ENCODE data around the gene ZFHX3. TPM values are rescaled to one million over a fixed set of nuclear protein-coding genes. Genes with fewer than 3 reads are reported as not detected.

Gene ZFHX3
- total and polyA plus RNA-seq, 4 donors = 1.5 to 5.9 (median 3.0) TPM

DNA sequence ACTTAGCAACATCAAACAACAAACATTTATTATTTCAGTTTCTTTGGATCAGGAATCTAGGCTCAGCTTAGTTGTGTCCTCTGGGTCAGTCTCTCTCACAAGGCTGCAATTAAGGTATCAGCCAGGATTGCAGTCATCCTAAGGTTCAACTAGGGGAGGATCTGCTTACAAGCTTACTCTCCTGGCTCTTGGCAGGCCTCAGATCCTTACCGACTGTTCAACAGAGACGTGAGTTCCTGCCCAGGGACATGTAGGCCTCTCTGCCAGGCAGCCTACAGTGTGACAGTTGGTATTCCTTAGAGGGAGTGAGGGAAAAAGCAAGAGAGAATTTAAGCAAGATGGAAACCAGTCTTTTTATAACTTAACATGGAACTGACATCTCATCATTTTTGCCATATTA is 294.0 kb downstream of the ZFHX3 start:
- 93% methylated on average over 2 of the region's 2 CpGs for WGBS
- peaks cover 0 to 7% (median 1%) of the 10 kb centered on the region in 4 donors for H3K9me3 ChIP-seq (ENCODE audit: control insufficient read depth in 4 of 4, low read length in 3 of 4)
- H3K4me1 ChIP-seq (ENCODE audit: control insufficient read depth in 4 of 4, insufficient read depth in 4 of 4, low read length in 3 of 4) = no peaks in the 10 kb centered on the region
- DNase-seq (ENCODE audit: low spot score) = no peak
- H3K27me3 ChIP-seq (ENCODE audit: control insufficient read depth in 4 of 4, insufficient read depth in 4 of 4, low read length in 3 of 4) = no peaks in the 10 kb centered on the region
- no peak overlapping the region for H3K27ac ChIP-seq (ENCODE audit: low read depth in 1 of 2, low read length in 2 of 2)
- TF ChIP-seq FOXA1 (IDR thresholded peaks at IDR 0.05) = no peak
- no peak for TF ChIP-seq EGR1 (IDR thresholded peaks at IDR 0.05; ENCODE audit: low read depth in 2 of 2)
- TF ChIP-seq RAD21 (IDR thresholded peaks at IDR 0.05) = no peak
- TF ChIP-seq YY1 (IDR thresholded peaks at IDR 0.05) = no peak
- no peak for TF ChIP-seq TAF1 (conservative IDR thresholded peaks at IDR 0.05)
- TF ChIP-seq HNF4G (IDR thresholded peaks at IDR 0.05) = no peak
- TF ChIP-seq HNF4A (conservative IDR thresholded peaks at IDR 0.05) = no peak
- TF ChIP-seq RXRA (IDR thresholded peaks at IDR 0.05) = no peak
- H3K4me3 ChIP-seq (ENCODE audit: low read depth in 1 of 3, low read length in 3 of 3) = no peak overlapping the region
- H3K36me3 ChIP-seq (ENCODE audit: control insufficient read depth in 4 of 4, insufficient read depth in 3 of 4, low read depth in 1 of 4, low read length in 3 of 4) = no peaks in the 10 kb centered on the region
- no peak overlapping the region for H3K9ac ChIP-seq (ENCODE audit: low read depth in 1 of 2, low read length in 2 of 2)

DNA sequence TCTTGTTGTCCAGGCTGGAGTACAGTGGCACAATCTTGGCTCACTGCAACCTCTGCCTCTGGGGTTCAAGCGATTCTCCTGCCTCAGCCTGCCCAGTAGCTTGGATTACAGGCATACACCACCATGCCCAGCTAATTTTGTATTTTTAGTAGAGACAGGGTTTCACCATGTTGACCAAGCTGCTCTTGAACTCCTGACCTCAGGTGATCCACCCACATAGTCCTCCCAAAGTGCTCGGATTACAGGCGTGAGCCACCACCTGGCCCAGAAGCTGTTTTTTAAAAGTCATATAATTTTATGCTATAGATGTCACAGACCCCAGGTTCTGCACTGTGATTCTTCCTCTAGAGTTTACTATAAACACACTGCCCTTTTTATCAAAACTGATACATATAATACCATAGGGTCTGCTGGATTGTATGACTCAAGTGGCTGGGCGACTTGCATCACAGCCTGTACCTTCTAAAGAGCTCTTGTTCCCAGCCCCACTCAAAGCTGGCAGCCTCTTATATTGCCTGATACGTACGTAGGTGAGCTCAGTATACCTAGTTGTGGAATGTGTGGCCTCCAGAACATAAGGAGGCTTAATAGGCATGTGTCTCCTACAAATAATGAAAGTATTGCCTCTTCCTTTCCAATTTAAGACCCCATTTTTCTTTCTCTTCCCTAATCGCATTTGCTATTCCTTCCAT is 295.8 kb downstream of the ZFHX3 start:
- TF ChIP-seq, protein P1, sequence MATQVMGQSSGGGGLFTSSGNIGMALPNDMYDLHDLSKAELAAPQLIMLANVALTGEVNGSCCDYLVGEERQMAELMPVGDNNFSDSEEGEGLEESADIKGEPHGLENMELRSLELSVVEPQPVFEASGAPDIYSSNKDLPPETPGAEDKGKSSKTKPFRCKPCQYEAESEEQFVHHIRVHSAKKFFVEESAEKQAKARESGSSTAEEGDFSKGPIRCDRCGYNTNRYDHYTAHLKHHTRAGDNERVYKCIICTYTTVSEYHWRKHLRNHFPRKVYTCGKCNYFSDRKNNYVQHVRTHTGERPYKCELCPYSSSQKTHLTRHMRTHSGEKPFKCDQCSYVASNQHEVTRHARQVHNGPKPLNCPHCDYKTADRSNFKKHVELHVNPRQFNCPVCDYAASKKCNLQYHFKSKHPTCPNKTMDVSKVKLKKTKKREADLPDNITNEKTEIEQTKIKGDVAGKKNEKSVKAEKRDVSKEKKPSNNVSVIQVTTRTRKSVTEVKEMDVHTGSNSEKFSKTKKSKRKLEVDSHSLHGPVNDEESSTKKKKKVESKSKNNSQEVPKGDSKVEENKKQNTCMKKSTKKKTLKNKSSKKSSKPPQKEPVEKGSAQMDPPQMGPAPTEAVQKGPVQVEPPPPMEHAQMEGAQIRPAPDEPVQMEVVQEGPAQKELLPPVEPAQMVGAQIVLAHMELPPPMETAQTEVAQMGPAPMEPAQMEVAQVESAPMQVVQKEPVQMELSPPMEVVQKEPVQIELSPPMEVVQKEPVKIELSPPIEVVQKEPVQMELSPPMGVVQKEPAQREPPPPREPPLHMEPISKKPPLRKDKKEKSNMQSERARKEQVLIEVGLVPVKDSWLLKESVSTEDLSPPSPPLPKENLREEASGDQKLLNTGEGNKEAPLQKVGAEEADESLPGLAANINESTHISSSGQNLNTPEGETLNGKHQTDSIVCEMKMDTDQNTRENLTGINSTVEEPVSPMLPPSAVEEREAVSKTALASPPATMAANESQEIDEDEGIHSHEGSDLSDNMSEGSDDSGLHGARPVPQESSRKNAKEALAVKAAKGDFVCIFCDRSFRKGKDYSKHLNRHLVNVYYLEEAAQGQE (IDR thresholded peaks at IDR 0.05) = no peak
- TF ChIP-seq HNF4A (conservative IDR thresholded peaks at IDR 0.05) (no peak), RXRA (IDR thresholded peaks at IDR 0.05) (no peak), RAD21 (IDR thresholded peaks at IDR 0.05) (no peak), NR2F2 (IDR thresholded peaks at IDR 0.05) (no peak)
- TF ChIP-seq, protein P2, sequence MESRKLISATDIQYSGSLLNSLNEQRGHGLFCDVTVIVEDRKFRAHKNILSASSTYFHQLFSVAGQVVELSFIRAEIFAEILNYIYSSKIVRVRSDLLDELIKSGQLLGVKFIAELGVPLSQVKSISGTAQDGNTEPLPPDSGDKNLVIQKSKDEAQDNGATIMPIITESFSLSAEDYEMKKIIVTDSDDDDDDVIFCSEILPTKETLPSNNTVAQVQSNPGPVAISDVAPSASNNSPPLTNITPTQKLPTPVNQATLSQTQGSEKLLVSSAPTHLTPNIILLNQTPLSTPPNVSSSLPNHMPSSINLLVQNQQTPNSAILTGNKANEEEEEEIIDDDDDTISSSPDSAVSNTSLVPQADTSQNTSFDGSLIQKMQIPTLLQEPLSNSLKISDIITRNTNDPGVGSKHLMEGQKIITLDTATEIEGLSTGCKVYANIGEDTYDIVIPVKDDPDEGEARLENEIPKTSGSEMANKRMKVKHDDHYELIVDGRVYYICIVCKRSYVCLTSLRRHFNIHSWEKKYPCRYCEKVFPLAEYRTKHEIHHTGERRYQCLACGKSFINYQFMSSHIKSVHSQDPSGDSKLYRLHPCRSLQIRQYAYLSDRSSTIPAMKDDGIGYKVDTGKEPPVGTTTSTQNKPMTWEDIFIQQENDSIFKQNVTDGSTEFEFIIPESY (IDR thresholded peaks at IDR 0.05) = no peak
- TF ChIP-seq, protein P3, sequence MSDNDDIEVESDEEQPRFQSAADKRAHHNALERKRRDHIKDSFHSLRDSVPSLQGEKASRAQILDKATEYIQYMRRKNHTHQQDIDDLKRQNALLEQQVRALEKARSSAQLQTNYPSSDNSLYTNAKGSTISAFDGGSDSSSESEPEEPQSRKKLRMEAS (IDR thresholded peaks at IDR 0.05) = no peak
- H3K9me3 ChIP-seq (ENCODE audit: control insufficient read depth in 4 of 4, low read length in 3 of 4) = peaks cover 0 to 3% (median 0%) of the 10 kb centered on the region in 4 donors
- WGBS = 95% methylated on average over 7 of the region's 7 CpGs
- no peak overlapping the region for H3K9ac ChIP-seq (ENCODE audit: low read depth in 1 of 2, low read length in 2 of 2)
- no peaks in the 10 kb centered on the region for H3K36me3 ChIP-seq (ENCODE audit: control insufficient read depth in 4 of 4, insufficient read depth in 3 of 4, low read depth in 1 of 4, low read length in 3 of 4)
- H3K4me1 ChIP-seq (ENCODE audit: control insufficient read depth in 4 of 4, insufficient read depth in 4 of 4, low read length in 3 of 4) = no peaks in the 10 kb centered on the region
- no peaks in the 10 kb centered on the region for H3K27me3 ChIP-seq (ENCODE audit: control insufficient read depth in 4 of 4, insufficient read depth in 4 of 4, low read length in 3 of 4)
- no peak for DNase-seq (ENCODE audit: low spot score)
- no peak overlapping the region for H3K27ac ChIP-seq (ENCODE audit: low read depth in 1 of 2, low read length in 2 of 2)
- no peak overlapping the region for H3K4me3 ChIP-seq (ENCODE audit: low read depth in 1 of 3, low read length in 3 of 3)

DNA sequence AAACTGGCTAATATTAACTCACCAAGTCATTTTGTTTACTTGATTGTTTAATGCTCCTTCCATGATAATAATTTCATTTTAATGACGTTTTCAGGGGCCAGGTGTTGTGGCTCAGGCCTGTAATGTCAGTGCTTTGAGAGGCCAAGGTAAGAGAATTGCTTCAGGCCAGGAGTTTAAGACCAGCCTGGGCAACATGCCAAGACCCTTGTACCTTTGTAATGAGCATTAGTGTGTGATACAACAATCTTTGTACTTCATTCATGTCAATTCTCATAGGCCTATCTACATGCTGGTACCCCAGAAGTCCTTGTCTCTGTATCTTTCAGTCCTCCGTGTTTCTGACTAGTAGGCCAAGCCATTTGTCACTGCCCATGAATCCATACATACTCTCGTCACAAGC is 296.9 kb downstream of the ZFHX3 start:
- no peak for TF ChIP-seq NR2F2 (IDR thresholded peaks at IDR 0.05)
- TF ChIP-seq, protein P1 (IDR thresholded peaks at IDR 0.05) = no peak
- TF ChIP-seq GABPA (IDR thresholded peaks at IDR 0.05 in 1 of 2, conservative IDR thresholded peaks at IDR 0.05 in 1 of 2) = no peak
- TF ChIP-seq, protein P2 (IDR thresholded peaks at IDR 0.05) = no peak
- TF ChIP-seq, protein P4, sequence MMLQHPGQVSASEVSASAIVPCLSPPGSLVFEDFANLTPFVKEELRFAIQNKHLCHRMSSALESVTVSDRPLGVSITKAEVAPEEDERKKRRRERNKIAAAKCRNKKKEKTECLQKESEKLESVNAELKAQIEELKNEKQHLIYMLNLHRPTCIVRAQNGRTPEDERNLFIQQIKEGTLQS (IDR thresholded peaks at IDR 0.05) = no peak
- H3K4me3 ChIP-seq (ENCODE audit: low read depth in 1 of 3, low read length in 3 of 3) = no peak overlapping the region
- no peaks in the 10 kb centered on the region for H3K27me3 ChIP-seq (ENCODE audit: control insufficient read depth in 4 of 4, insufficient read depth in 4 of 4, low read length in 3 of 4)
- H3K27ac ChIP-seq (ENCODE audit: low read depth in 1 of 2, low read length in 2 of 2) = no peak overlapping the region
- 91% methylated on average over 3 of the region's 3 CpGs for WGBS
- no peaks in the 10 kb centered on the region for H3K9me3 ChIP-seq (ENCODE audit: control insufficient read depth in 4 of 4, low read length in 3 of 4)
- DNase-seq (ENCODE audit: low spot score) = no peak
- H3K36me3 ChIP-seq (ENCODE audit: control insufficient read depth in 4 of 4, insufficient read depth in 3 of 4, low read depth in 1 of 4, low read length in 3 of 4) = no peaks in the 10 kb centered on the region
- H3K9ac ChIP-seq (ENCODE audit: low read depth in 1 of 2, low read length in 2 of 2) = no peak overlapping the region
- no peaks in the 10 kb centered on the region for H3K4me1 ChIP-seq (ENCODE audit: control insufficient read depth in 4 of 4, insufficient read depth in 4 of 4, low read length in 3 of 4)

Data from liver (tissue), 9 donors.